SK-N-MC (cell line): ENCODE results near the gene ULK4.

ENCODE experiments used
- EZH2 ChIP-seq: fragments of 200-600 bp; sonication (generic); IDR thresholded peaks from one replicate; pipeline ENCODE4 v1.6.1; 2017; ENCODE audit warnings: antibody characterized with exemption
- FOXP2 ChIP-seq: optimal IDR thresholded peaks from 2 replicates; pipeline ENCODE3; 2011; ENCODE audit warnings: mild to moderate bottlenecking, moderate library complexity; ENCODE audit not compliant: insufficient read depth; ENCODE audit errors: extremely low read length, control extremely low read depth
- POLR2AphosphoS5 ChIP-seq: IDR thresholded peaks from 2 replicates; pipeline ENCODE4 v1.6.1; 2012; ENCODE audit warnings: mild to moderate bottlenecking, low read depth, low read length, borderline replicate concordance

GRCh38 chr3:41700155-41700554 is 261.7 kb downstream of the ULK4 start:
- no peak for TF ChIP-seq POLR2AphosphoS5
- no peak for TF ChIP-seq EZH2
- no peak for TF ChIP-seq FOXP2
